GM20431 (cell line): Measurements from ENCODE around the gene NPC1L1.
"Not testable (repeated sequence)": the region's sequence is repeated elsewhere in the genome, so short reads cannot be mapped to it uniquely, and the experiment has no call there.

Experiments used
- in situ Hi-C: fragments of 300-500 bp; cut with MseI, MboI; formaldehyde crosslinking; loops from one replicate; pipeline ENCODE4 v1.15.0; 2020; ENCODE audit warnings: low sequenced_read_pairs; ENCODE audit not compliant: unreplicated experiment

The NPC1L1 gene

DNA sequence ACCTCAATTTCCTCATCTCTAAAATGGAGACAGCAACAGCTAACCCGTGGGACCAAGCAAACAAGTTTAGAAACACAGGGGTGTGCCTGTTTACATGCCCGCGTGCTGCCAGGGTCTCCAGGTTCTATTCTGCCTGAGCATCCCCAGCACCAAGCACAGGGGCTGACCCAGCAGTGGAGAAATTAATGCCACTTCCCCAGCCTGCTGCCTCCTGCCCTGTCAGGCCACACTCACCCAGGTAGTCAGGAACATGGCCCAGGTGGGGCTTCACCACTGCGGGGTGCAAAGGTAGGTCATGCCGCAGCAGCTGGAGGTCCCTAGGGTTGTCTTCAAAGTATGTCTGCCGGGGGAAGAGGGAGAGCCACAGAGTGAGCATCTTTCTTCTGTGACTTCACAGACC lies 26.8 kb upstream of the NPC1L1 start:
- in situ Hi-C loops = no loop called here

GRCh38 chr7:44566680-44567079 lies 25.6 kb upstream of the NPC1L1 start:
- in situ Hi-C loops = no loop called here

DNA sequence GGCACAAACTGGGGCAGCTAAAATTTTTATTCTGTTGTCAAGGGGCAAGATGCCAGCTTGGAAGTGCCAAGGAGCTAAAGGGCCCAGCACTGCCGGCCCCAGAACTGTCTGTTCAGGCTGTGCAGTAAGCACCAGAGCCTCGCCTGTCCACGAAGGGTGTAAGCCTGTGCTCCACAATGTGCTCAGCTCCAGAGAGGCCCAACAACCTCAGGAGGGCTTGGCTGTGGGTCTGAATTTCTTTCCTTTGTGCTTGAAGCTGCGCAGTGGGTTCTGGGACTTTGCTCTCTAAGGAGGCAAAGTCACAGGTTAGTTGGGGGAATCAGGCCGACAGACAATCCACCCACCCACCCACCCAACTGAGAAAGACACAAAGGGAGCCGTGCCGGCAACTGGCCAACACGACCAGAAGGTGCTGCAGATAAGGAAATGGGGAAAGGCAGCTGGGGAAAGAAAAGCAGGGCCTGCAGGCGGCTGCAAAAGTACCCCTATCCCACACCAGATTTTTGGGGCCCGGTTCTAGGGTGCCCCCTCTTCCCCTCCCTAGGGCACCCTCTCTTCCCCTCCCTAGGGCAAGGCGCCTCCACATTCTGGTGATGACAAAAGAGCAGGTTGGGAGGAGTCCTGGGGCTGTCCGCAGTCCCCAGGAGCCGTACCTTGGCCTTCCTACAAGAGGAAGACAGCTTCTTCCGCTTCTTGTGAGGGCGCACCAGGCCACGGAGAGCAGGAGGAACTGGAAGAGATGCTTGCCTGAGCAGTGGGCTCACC lies 24.8 kb upstream of the NPC1L1 start:
- in situ Hi-C loops = no loop called here

- in situ Hi-C loops = no loop called here
Measured at GRCh38 chr7:44565097-44565794, 24.1 kb upstream of the NPC1L1 start.

GRCh38 chr7:44564606-44565005 lies 23.5 kb upstream of the NPC1L1 start:
- in situ Hi-C loops = no loop called here

- in situ Hi-C loops = no loop called here
Measured at GRCh38 chr7:44563171-44563679, 22.1 kb upstream of the NPC1L1 start.

GRCh38 chr7:44562622-44562962 lies 21.5 kb upstream of the NPC1L1 start:
- in situ Hi-C loops = not testable (repeated sequence)

GRCh38 chr7:44561962-44562621 lies 21.0 kb upstream of the NPC1L1 start:
- in situ Hi-C loops = no loop called here

DNA sequence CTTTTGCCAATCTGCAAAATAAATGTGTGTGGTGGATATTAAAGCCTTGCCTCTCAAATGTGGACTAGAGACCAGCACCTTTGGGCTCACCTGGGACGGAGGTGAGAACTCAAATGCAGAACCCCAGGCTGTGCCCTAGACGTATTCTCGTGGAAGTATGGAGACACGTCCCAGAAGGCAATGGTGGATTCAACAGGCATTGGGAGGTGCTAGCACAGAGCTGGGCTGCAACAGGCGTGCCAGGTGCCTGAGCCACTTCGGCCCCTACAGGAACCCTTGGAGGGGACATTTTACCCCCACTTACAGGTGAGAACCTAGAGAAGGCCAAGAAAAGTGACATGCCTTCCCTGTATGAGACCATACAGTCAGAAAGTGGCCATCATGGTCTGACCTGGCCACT lies 20.4 kb upstream of the NPC1L1 start:
- in situ Hi-C loops = no loop called here

DNA sequence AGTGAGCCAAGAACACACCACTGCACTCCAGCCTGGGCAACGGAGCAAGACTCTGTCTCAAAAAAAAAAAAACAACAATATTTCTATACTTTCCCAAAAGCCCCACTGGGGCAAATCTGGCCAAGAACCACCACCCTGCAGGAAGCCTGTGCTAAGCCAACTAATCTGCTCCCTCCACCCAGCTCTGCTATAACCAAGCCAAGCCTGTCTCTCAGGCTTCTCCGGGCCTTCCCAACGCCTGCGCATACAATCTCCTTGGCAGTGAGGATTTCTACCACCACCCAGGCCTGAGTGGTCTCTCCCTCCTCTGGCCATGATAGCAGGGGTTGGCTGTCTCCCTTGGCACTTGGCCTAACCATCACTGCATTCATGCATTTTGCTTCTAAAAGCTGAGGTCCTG lies 18.4 kb upstream of the NPC1L1 start:
- in situ Hi-C loops = no loop called here

DNA sequence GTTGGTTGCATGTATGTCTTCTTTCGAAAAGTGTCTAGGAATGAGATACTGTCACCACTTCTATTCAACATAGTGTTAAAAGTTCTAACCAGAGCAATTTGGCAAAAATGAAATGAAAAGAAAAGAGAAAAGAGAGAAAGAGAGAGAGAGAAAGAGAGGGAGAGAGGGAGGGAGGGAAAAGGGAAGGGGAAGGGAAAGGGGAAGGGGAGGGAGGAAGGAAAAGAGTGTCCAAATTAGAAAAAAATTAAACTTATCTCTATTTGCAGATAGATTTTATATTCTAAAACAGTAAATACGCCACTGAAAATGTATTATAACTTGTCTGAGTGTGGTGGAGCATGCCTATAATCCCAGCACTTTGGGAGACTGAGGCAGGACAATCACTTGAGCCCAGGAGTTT lies 16.4 kb upstream of the NPC1L1 start:
- in situ Hi-C loops = no loop called here

DNA sequence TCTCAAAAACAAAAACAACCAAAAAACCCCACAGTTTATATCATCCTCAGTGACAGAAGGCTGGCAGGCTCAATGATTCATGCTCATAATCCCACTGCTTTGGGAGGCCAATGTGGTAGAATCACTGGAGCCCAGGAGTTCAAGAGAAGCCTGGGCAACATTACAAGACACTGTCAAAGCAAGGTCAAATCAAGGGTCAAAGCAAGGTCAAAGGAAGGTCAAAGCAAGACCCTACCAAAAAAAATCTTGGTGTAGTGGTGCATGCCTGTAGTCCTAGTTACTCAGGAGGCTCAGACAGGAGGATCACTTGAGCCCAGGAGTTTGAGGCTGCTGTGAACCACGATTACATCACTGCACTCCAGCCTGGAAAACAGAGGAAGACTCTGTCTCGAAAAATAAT lies 14.2 kb upstream of the NPC1L1 start:
- in situ Hi-C loops = no loop called here

DNA sequence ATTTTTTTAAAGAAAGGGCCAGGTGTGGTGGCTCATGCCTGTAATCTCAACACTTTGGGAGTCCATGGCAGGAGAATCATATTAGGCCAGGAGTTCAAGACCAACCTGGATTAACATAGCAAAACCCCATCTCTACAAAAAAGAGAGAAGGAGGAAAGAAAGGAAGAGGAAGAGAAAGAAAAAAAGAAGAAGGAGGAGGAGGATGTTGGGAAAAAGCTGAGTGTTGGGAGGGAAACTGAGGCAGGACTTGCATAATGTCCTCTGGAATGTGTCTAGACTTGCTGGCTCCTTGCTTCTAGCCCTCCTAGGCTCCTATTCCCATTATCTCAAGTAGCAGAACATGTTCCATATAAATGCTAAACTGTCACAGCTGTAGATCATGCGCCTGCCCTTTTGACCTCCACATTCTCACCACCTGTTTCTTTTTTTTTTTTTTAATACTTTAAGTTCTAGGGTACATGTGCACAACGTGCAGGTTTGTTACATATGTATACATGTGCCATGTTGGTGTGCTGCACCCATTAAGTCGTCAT lies 11.4 kb upstream of the NPC1L1 start:
- in situ Hi-C loops = not testable (repeated sequence)

DNA sequence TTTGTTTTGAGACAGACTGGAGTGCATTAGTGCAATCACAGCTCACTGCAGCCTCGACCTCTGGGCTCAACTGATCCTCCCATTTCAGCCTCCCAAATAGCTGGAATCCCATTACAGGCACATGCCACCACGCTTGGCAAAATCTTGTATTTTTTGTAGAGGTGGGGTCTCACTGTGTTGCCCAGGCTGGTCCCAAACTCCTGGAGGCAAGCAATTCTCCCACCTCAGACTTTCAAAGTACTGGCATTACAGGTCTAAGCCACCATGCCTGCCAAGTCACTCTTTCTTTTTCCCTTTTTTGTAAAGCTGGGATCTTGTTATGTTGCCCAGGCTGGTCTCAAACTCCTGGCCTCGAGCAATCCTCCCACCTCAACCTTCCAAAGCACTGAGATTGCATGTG lies 8.3 kb upstream of the NPC1L1 start:
- in situ Hi-C loops = no loop called here

DNA sequence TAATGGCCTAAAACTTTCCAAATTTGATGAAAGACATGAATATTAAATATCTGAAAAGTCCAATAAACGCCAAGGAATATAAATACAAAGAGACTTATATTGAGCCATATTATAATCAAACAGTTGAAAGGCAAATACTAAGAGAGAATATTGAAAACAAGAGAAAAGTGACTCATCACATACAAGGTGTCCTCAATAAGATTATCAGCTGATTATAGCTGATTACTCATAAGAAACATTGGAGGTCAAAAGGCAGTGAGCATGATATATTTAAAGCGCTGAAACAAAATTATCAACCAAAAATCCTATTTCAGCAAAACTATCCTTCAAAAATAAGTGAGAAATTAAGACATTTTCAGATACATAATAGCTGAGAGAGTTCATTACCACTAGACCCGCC lies 7.8 kb upstream of the NPC1L1 start:
- in situ Hi-C loops = no loop called here

- in situ Hi-C loops = no loop called here
Measured at GRCh38 chr7:44547536-44548231, 6.6 kb upstream of the NPC1L1 start.

DNA sequence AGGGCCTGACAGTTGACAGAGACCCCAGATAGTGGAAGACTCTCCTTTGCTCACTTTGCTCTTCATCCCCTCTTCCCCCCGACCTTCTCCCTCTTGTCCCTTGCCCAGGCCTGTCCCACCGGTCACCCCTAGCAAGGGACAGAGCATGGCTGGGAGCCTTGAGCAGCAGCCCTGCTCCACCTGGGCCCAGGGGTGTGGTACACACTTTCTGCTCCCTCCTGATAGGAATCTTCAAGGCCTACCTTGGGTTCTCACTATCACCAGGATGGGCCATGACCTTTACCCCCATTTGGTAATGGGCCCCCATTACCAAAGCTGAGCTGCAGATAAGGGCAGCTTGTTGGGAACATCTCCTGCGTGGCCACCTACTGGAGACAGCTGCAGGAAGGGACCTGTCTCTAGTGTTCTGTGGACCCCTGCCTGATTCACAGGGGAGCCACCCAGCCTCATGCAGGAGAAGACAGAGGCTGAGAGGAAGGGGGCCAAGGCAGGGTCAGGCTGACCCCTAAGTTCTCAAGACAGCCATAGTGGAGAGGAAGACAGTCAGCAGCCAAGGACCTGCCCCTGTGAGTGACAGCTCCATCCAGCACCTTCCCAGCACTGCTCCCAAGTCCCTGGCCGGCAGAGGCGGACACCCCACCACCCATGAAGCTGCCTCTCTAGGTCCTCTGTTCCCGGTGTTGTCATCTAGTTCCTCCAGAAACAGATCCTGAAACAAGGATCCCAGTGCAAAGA lies 913 bp upstream of the NPC1L1 start:
- in situ Hi-C loops = no loop called here

- in situ Hi-C loops = no loop called here
Measured at GRCh38 chr7:44540592-44541027, 520 bp downstream of the NPC1L1 start.

- in situ Hi-C loops = no loop called here
Measured at GRCh38 chr7:44539669-44540506, 1.2 kb downstream of the NPC1L1 start.
